PC-9 (cell line): ENCODE measurements around the gene LELP1. TPM values are rescaled to one million over a fixed set of nuclear protein-coding genes. Genes with fewer than 3 reads are reported as not detected.

Source experiments
- BruUV-seq: library from RNA; stranded (reverse); fragments of 400-500 nt; replicated peaks from 2 replicates; lab custom pipeline; 2021; lab: Mats Ljungman, UMichigan
- CTCF ChIA-PET: fragments of 300-600 bp; sonication (Branson Sonifier 250); formaldehyde crosslinking; loops from one replicate; lab custom pipeline; 2022; ENCODE audit warnings: antibody characterized with exemption; lab: Charles Lee
- POLR2A ChIA-PET: fragments of 300-600 bp; sonication (Branson Sonifier 250); formaldehyde crosslinking; loops from one replicate; lab custom pipeline; 2022; ENCODE audit warnings: antibody characterized with exemption; ENCODE audit not compliant: unreplicated experiment; lab: Charles Lee
- DNase-seq, 2 experiments: peaks; one replicate each; pipeline versions ENCODE4 v3.0.0 to v3.0.0-alpha.2; 2015 to 2022; ENCODE audit warnings: mixed read lengths in 1 of 2
- H2AFZ ChIP-seq: fragments of 200-600 bp; sonication (generic); 2 replicates; pipeline ENCODE4 v1.8.1; 2017; ENCODE audit warnings: antibody characterized with exemption
- H3F3A ChIP-seq: fragments of 200-600 bp; sonication (generic); 2 replicates; pipeline ENCODE4 v1.8.1; 2017; ENCODE audit warnings: antibody characterized with exemption, mild to moderate bottlenecking, low read depth; ENCODE audit not compliant: insufficient read depth
- H3K27ac ChIP-seq: fragments of 200-600 bp; sonication (generic); 2 replicates; pipeline ENCODE4 v1.6.1; 2016; ENCODE audit warnings: mixed run types
- H3K27me3 ChIP-seq: fragments of 200-600 bp; sonication (generic); 2 replicates; pipeline ENCODE4 v1.6.1; 2016; ENCODE audit warnings: low read depth, mixed run types; ENCODE audit not compliant: insufficient read depth
- H3K36me3 ChIP-seq: fragments of 200-600 bp; sonication (generic); 2 replicates; pipeline ENCODE4 v1.6.1; 2016; ENCODE audit warnings: low read depth, mixed run types
- H3K4me1 ChIP-seq: fragments of 200-600 bp; sonication (generic); replicated peaks from 2 replicates; pipeline ENCODE4 v1.6.1; 2016; ENCODE audit warnings: mixed run types; ENCODE audit not compliant: insufficient read depth
- H3K4me2 ChIP-seq: fragments of 200-600 bp; sonication (generic); 2 replicates; pipeline ENCODE4 v1.6.1; 2017; ENCODE audit warnings: mixed run types
- H3K4me3 ChIP-seq: fragments of 200-600 bp; sonication (generic); 2 replicates; pipeline ENCODE4 v1.6.1; 2016; ENCODE audit warnings: mixed run types
- H3K79me2 ChIP-seq: fragments of 200-600 bp; sonication (generic); 2 replicates; pipeline ENCODE4 v1.6.1; 2017; ENCODE audit warnings: low read depth, mixed run types
- H3K9me2 ChIP-seq: fragments of 200-600 bp; sonication (generic); 2 replicates; pipeline ENCODE4 v1.8.1; 2017; ENCODE audit warnings: mild to moderate bottlenecking; ENCODE audit not compliant: insufficient read depth
- H3K9me3 ChIP-seq: fragments of 200-600 bp; sonication (generic); 2 replicates; pipeline ENCODE4 v1.8.1; 2016; ENCODE audit warnings: low read depth; ENCODE audit not compliant: insufficient read depth
- H4K20me1 ChIP-seq: fragments of 200-600 bp; sonication (generic); 2 replicates; pipeline ENCODE4 v1.8.1; 2017; ENCODE audit not compliant: insufficient read depth
- CTCF ChIP-seq: fragments of 200-600 bp; sonication (generic); conservative IDR thresholded peaks from 2 replicates; pipeline ENCODE4 v1.6.1; 2017; ENCODE audit warnings: mixed run types, antibody characterized with exemption, mild to moderate bottlenecking, moderate library complexity
- EZH2 ChIP-seq: fragments of 200-600 bp; sonication (generic); IDR thresholded peaks from 2 replicates; pipeline ENCODE4 v1.8.0; 2017; ENCODE audit warnings: antibody characterized with exemption, low read depth
- intact Hi-C: fragments of 100-400 bp; cut with micrococcal nuclease; formaldehyde crosslinking; loops from one replicate; pipeline ENCODE4 v1.10.0; 2022; ENCODE audit not compliant: unreplicated experiment
- total RNA-seq: library from RNA; stranded (reverse); gene quantifications from 2 replicates; pipeline ENCODE4 v1.2.3, GENCODE V29; 2021

The LELP1 gene
- total RNA-seq, 1 experiment from 2014 or later, result not detected

- Histone ChIP-seq H3K4me1 (no peaks in the 10 kb centered on the region), H3K79me2 (no peaks in the 10 kb centered on the region), H4K20me1 (no peaks in the 10 kb centered on the region), H3K9me2 (no peaks in the 10 kb centered on the region), H3K36me3 (no peaks in the 10 kb centered on the region), H3K9me3 (no peaks in the 10 kb centered on the region), H3K4me3 (no peak overlapping the region), H3K27ac (no peak overlapping the region), H3F3A (no peaks in the 10 kb centered on the region), H2AFZ (no peak overlapping the region), H3K4me2 (no peak overlapping the region), H3K27me3 (peaks cover 27% of the 10 kb centered on the region)
- ChIA-PET POLR2A (interaction anchor here (0.8 kb wide), 1 partner anchor 586 kb away, joined by 8 read pairs; no protein-coding TSS in a partner anchor), CTCF (no interaction called here)
- TF ChIP-seq EZH2 (no peak), CTCF (no peak)
- intact Hi-C loops, result no loop called here
- no peak for DNase-seq
- BruUV-seq, result no TSS peak
These were observed 43.6 kb downstream of the LELP1 start for GRCh38 chr1:153246825-153247224.

- H2AFZ ChIP-seq, result no peak overlapping the region
- no peak for DNase-seq
- no peaks in the 10 kb centered on the region for H4K20me1 ChIP-seq
- H3K27ac ChIP-seq, result no peak overlapping the region
- no peaks in the 10 kb centered on the region for H3K9me3 ChIP-seq
- no peak overlapping the region for H3K4me2 ChIP-seq
- H3K9me2 ChIP-seq, result no peaks in the 10 kb centered on the region
- TF ChIP-seq EZH2, result no peak
- TF ChIP-seq CTCF, result no peak
- CTCF ChIA-PET, result no interaction called here
- H3K36me3 ChIP-seq, result no peaks in the 10 kb centered on the region
- no peaks in the 10 kb centered on the region for H3F3A ChIP-seq
- POLR2A ChIA-PET, result no interaction called here
- BruUV-seq, result no TSS peak
- intact Hi-C loops, result no loop called here
- H3K4me1 ChIP-seq, result no peaks in the 10 kb centered on the region
- H3K4me3 ChIP-seq, result no peak overlapping the region
- H3K79me2 ChIP-seq, result no peaks in the 10 kb centered on the region
- peaks cover 24% of the 10 kb centered on the region for H3K27me3 ChIP-seq
These were observed 45.1 kb downstream of the LELP1 start for GRCh38 chr1:153248176-153248879.

- H3K27me3 ChIP-seq, result peaks cover 24% of the 10 kb centered on the region
- CTCF ChIA-PET, result no interaction called here
- POLR2A ChIA-PET, result no interaction called here
These were observed 46.9 kb downstream of the LELP1 start for GRCh38 chr1:153250166-153250565.

More at GRCh38 chr1:153250166-153250565, 46.9 kb downstream of the LELP1 start:
- intact Hi-C loops, result no loop called here
- Histone ChIP-seq H3K79me2 (no peaks in the 10 kb centered on the region), H3K4me2 (no peak overlapping the region), H4K20me1 (no peaks in the 10 kb centered on the region), H3K9me3 (no peaks in the 10 kb centered on the region), H3K9me2 (no peaks in the 10 kb centered on the region), H3K4me3 (no peak overlapping the region), H3K27ac (no peak overlapping the region), H2AFZ (no peak overlapping the region), H3F3A (no peaks in the 10 kb centered on the region), H3K4me1 (no peaks in the 10 kb centered on the region), H3K36me3 (no peaks in the 10 kb centered on the region)
- no TSS peak for BruUV-seq
- TF ChIP-seq EZH2 (no peak), CTCF (no peak)
- no peak for DNase-seq
